Measurements from ENCODE around the gene WIPF1.
A peak's percentile ranks its signal among the peaks of the same experiment; 100 is the strongest.

The WIPF1 gene, protein sequence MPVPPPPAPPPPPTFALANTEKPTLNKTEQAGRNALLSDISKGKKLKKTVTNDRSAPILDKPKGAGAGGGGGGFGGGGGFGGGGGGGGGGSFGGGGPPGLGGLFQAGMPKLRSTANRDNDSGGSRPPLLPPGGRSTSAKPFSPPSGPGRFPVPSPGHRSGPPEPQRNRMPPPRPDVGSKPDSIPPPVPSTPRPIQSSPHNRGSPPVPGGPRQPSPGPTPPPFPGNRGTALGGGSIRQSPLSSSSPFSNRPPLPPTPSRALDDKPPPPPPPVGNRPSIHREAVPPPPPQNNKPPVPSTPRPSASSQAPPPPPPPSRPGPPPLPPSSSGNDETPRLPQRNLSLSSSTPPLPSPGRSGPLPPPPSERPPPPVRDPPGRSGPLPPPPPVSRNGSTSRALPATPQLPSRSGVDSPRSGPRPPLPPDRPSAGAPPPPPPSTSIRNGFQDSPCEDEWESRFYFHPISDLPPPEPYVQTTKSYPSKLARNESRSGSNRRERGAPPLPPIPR

GRCh38 chr2:174597345-174598047 is at the start of gene WIPF1:
WIPF1 (minus strand) TSS chr2:174597804; CDS start chr2:174585573, 12,231 bp downstream.
- DNase-seq (ENCODE audit: low spot score) = peak; percentile 91

GRCh38 chr2:174645296-174645695 is 47.7 kb upstream of the WIPF1 start:
- DNase-seq (ENCODE audit: low spot score) = no peak

GRCh38 chr2:174644406-174644805 is 46.8 kb upstream of the WIPF1 start:
- DNase-seq (ENCODE audit: low spot score) = no peak

GRCh38 chr2:174643356-174643755 is 45.8 kb upstream of the WIPF1 start:
- no peak for DNase-seq (ENCODE audit: low spot score)

GRCh38 chr2:174641168-174641567 is 43.6 kb upstream of the WIPF1 start:
- no peak for DNase-seq (ENCODE audit: low spot score)

- peak; percentile 34 for DNase-seq (ENCODE audit: low spot score)
Measured at GRCh38 chr2:174636987-174637386, 39.4 kb upstream of the WIPF1 start.

DNA sequence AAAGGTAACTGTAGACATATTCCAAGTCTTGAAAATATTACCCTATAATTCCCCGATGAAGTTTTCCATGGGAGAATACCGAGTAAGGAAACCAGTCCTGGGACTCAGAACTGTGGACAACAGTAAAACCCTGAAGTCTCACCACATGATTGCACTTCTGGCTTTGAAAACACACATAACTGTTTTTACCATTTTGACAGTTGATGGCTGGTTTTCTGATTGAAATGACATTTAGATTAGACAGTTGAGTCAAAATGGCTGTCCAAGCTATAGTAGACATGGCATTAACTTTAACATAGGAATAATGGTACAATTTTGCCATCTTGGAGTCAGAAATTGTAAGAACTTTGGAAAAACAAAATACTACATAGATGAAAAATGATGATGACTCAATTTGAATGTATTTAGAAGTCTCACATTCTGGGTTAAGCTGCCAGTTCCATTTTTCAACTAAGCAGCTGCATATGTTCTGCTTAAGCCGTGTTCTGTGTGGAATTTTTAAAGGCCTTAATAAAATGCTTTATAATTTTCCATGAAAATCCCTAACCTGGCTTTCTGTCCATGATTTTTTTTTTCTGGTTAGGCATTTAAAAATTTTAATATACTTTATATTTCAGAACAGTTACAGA is 38.3 kb upstream of the WIPF1 start:
- DNase-seq (ENCODE audit: low spot score) = peak; percentile 12

GRCh38 chr2:174635015-174635593 is 37.5 kb upstream of the WIPF1 start:
- DNase-seq (ENCODE audit: low spot score) = no peak

DNA sequence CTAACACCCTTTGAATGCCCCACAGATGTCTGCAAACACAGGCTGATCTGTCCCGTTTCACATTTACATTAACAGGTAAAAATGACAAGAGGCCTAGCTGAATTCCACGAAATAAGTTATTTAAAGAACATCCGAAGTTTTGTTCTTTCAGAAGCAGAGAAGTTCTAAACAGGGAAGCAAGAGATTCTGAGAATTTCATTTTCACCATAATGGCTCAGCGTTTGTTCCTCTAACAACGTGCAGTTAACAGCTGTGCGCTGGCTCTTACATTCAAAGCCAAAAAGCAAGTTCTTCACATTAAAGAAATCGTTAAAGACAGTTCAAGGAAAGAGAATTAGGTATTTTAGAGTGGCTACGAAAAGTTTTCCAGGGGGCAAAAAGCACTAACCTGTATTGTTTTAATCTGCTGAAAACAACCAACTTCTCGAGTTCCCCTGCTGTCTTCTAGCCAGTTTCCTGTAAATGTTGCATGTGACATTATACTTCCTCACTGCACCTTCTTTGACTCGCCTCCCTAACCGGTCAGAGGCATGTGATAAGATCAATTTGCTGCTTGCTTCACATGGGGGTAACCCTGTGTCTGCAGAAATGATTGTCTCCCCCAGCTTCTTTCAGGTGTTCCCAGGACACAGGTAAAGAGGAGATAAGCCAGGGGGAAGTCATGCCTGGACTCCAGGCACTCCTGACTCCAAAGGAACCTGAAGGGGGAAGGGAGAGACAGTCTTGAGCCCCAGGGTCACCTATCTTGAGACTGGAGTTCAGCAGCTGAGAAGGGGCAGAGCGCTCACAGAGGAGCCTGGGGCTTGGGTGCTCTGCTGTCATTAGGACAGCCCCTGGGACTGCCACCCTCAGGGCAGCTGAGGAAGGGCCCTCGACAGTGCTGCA is 36.8 kb upstream of the WIPF1 start:
- DNase-seq (ENCODE audit: low spot score) = peak; percentile 87

DNA sequence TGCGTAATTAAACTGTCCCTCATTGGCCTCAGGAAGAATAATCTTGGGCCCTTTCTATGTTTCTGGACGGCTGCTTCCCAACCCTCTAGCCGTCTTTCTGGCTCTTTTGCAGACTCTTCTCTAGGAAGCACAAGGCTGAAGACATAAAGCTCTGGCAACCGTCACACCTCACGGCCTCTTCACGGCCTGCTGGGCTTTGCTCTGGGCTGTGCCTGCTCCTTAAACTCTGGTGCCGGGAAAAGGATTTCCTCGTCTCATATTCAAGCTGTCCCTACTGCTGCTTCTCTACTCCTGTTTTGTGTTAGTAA is 36.0 kb upstream of the WIPF1 start:
- DNase-seq (ENCODE audit: low spot score) = peak; percentile 56

DNA sequence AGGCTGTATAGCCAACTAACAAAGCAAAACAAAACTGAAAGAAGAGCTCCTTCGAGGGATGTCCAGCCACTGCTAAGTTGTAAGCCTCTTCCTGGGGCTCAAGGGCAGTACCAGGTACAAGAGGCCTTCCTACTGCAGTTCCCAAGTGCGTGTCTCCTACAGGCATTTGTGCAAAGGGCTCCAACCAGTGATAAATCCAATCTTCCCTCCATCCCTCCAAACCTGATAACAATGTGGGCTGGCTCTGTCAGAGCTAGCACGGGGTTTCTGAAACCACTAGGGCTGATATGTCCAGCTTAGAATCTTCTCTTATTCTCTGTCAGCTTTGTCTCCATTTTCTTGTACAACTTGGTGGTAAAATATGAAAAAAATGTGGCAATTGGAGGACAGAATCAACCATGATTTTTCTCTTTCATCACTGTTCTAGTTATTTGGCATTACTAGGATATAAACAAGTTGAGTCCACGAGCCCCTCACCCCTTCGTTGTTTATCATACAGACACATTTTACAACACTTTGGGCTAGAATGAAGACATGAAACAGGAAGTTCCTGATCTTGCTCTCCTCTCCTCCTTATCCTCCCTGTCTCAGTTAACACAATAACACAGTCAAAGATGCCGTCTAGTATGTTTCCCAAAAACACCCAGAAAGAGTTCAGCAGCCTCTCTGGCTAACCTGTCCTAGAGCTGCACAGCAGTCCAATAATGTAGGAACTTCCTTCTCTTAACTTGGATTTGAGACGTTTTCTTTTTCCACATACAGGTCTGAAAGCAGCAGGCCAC is 35.4 kb upstream of the WIPF1 start:
- DNase-seq (ENCODE audit: low spot score) = peak; percentile 54

DNA sequence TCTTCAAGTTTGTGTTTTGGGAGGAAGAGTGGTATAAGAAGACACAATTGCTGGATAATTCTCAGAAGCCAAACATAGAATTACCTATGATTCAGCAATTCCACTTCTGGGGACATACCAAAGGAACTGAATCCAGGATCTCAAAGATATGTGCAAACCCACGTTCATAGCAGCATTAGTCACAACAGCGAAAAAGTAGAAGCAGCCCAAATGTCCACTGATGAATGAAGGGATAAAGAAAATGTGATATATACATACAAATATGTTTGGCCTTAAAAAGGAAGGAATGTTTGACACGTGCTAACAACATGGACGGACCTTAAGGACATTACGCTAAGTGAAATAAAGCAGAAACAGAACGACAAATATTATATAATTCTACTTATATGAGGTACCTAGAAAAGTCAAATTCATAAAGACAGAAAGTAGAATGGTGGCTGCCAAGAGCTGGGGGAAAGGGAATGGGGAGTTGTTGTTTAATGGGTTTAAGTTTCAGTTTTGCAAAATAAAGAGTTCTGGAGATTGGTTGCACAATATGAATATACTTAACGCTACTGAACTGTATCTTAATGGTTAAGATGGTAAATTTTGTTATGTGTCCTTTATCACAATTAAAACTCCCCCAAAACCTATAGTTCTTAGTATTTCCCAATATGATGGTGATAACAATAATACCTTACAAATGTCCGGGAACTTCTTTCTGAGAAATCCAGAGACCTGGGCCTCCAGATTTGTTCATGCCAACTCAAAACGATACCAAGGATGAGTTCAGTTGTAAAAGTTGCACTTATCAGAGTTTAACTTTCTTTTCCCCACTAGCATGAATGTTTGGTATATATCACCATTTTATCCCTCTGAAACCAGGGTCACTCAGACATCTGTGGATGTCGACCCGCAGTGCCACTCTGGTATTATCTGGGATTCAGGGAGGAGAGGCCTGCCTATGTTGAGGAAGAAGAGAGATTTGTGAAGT is 33.7 kb upstream of the WIPF1 start:
- no peak for DNase-seq (ENCODE audit: low spot score)

- DNase-seq (ENCODE audit: low spot score) = no peak
Measured at GRCh38 chr2:174630107-174630506, 32.5 kb upstream of the WIPF1 start.

DNA sequence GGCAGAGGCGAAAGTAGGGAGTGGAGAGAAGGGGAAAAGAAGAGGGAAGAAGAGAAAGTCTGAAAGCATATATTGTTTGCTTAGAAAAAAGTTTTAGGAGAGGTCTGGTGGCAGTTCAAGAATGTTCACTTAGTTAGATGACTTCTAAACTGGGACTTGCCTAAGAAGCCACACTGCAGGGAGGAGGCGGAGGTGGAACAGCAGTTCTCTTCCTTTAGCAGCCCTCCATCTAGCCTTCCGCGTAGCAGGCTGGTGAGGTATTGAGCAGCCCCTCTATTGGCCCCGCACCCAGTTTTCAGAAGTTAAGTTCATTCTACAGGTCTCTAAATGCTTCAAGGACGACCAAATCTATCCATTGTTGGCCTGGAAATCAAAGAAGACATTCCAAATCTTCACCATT is 31.9 kb upstream of the WIPF1 start:
- no peak for DNase-seq (ENCODE audit: low spot score)

- DNase-seq (ENCODE audit: low spot score) = no peak
Measured at GRCh38 chr2:174628528-174629169, 31.0 kb upstream of the WIPF1 start.

DNA sequence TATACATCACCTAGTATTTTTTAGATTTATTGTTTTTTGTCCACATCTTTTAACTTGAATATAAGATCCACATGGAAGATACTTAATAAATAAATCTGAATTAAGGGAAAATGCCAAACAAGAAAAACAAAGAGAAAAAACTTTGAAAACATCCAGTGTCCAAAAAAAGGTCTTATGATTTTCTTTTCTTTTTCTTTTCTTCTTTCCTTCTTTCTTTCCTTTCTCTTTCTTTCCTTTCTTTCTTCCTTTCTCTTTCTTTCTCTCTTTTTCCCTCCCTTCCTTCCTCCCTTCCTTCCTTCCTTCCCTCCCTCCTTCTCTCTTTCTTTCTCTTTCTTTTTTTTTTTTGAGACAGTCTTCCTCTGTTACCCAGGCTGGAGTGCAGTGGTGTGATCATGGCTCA is 29.6 kb upstream of the WIPF1 start:
- no peak for DNase-seq (ENCODE audit: low spot score)

DNA sequence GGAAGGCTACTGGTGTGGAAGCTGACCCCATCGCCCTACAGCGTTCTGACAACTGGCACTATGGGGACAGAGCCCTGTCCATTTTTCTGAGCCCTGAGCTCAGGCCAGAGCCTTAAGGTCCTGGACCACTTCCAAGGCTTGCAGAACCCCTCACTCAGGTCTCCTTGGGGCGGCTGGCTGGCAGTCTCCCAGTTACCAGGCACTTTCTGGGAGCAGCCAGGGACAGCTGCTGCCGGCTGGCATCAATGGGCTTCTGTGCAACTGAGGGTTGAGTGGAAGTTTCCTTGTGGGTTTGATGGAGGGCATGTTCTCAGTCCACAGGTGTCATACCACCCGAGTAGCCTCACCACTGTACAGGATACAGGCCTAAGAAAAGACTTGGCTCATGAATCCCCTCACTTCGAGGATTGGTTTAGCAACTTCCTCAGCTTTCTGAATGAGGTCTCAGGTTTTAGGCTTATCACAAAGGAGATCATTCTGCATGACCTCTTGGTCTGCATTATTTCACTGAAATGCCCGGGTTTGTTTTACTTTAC is 27.4 kb upstream of the WIPF1 start:
- peak; percentile 30 for DNase-seq (ENCODE audit: low spot score)

DNA sequence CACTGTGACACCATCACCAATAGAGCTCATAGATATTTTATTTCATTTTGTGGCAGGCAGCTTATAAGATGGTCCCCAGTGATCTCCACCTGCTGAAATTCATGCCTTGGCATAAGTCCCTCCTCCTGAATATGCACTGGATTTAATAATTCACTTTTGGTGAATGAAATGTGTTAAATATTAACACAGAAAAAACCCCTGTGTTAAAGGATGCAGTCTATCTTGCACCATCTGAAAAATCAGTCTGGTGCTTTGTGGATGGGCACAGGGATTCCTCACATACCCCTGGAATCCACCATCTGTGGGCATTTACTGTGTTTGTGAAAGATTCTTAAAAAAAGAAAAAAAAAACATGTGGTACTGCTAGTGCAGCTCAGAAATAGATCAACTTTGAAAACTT is 26.1 kb upstream of the WIPF1 start:
- DNase-seq (ENCODE audit: low spot score) = no peak

- no peak for DNase-seq (ENCODE audit: low spot score)
Measured at GRCh38 chr2:174623106-174623637, 25.6 kb upstream of the WIPF1 start.

Data from NAMALWA (cell line).